Stimulated activated CD4-positive, alpha-beta T cell treated with anti-CD3 and anti-CD28 coated beads, Interleukin-2, amount 100 ng/mL, for 48 hours (primary cell): ENCODE results near the gene KDM5B.
A peak's percentile ranks its signal among the peaks of the same experiment; 100 is the strongest.
"Not testable (repeated sequence)": the region's sequence is repeated elsewhere in the genome, so short reads cannot be mapped to it uniquely, and the experiment has no call there.

Source experiments
- DNase-seq, 2 donors: peaks; one replicate each; pipeline ENCODE4 v3.0.0-alpha.2; 2020

The KDM5B gene

DNA sequence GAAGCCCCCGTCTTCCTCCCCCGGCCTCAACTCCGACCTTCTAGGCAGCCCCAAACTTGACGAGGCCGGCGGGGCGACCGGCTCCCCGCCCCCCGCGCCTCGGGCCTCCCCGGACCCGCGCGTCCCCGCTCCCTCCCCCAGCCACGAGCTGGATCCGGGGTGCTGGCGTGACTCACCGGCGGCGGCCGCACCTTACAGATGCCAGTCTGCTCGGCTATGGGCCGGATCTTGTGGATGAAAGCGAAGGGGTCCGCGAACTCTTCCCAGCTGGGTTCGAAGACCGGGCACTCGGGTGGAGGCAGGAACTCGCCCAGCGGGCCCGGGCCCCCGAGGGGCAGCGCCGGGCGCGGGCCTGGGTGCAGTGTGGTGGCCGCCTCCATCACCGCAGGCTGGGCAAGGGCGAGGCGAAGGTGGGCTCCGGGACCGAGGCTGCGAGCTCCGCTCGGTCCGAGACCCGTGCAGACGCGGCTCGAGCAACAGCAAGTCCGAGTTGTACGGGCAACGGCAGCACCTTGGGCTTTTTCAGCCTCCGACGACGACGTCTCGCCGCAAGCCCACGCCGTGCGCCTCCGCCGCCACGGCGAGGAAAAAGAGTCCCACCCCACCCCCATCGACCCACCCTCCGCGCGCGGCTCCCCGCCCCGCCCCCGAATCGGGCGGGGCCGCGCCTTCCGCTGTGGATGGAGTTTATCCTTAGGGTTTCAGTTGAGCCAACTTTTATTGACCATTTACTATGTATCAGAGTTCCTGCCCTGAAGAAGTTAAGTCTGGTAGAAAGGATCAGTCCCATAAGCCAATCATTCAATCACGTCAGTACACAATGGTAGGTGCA, at the start of gene KDM5B:
TSS of gene KDM5B (minus strand) at position 496 of the 832 bp plus-strand sequence. CDS start at position 380, 116 bp downstream.
- DNase-seq: peak; percentile 50 to 58

GRCh38 chr1:202857136-202857610, 49.0 kb upstream of the KDM5B start:
- DNase-seq: no peak

DNA sequence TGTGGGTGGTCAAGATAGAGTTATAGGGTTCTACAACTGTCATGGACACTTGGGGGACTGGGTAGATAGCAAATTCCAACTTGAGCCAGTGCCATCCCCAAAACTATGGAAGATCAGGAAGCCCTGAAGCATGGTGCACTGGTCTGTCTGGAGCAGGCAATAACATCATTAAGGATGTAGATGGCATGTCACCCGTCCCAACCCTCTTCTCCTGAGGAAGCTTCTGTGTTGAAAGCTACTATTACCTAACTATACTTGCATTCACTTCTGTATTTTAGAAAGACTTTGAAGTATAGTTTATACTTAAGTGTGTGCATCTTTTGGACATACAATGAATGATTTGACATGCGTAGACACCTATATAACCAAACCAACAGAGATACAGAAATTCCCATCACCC, 47.8 kb upstream of the KDM5B start:
- no peak for DNase-seq

- DNase-seq: no peak
Observed at GRCh38 chr1:202854787-202855186, 46.6 kb upstream of the KDM5B start.

DNA sequence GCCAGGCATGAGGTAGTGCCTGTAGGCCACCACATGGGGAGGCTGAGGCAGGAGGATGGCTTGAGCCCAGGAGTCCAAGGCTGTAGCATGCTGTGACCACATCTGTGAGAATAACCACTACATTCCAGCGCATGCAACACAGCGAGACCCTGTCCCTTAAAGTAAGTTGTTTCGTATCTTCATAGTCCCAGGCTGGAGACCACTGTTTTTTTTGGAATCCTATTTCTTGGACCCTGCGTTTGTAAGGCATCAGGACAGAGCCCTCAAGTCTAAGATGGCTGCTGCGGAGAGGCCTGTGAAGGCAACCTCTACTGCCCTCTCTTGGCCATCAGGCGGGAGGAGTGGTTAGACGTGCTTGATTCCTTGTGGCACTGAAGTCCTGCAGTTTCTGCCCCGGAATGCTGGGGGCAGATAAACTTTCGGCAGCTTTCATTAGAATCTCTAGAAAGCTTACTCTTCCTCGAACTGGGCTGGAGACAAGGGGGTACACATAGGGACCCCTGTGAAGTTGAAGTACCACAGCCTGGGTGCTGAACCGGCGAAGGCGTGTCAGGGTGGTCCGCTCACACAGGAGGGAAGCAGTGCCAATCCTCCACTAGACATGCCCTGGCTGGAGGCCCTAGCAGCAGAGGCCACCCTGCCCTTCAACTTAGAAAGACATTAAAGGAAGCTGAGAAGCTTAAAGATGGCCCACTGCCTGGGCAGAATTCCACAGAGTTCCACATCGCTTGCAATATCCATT, 44.1 kb upstream of the KDM5B start:
- DNase-seq: peak; percentile 21 to 36

GRCh38 chr1:202850593-202851362, 42.6 kb upstream of the KDM5B start:
- DNase-seq: no peak

DNA sequence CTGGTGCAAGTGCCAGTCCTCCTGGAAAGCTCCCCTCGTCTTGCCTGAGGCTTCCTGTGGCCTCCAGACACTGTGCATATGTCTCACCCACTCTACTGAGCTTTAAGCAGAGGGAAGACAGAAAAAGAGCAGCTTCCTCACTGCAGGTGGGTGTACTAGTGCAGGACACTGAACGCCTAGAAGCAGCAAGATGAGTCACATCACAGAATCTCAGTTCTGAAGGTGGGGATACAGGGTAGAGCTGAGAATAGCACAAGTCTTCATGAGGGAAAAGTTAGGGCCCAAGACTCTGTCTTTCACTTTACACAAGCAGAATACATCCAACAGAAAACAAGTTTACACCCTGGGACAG, 39.9 kb upstream of the KDM5B start:
- DNase-seq: no peak

DNA sequence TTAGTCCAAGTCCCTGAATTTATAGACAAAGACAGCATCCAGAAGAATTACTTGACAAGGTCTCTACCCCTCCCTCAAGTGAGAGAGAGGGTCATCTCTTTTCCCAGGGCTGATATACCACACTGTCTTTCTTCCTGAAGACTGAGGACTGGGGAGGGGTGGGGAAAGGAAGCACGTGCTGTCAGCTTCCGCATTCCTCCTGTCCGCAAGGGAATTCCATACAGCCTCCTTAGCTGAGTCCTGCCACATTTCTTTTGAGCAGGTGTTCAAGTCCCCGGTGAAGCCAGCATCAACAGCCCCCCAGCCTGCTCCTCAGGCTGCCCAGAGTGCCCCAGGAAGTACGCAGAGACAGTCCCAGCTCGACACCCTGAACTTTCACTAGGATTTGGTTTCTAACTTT, 36.7 kb upstream of the KDM5B start:
- DNase-seq: no peak

GRCh38 chr1:202844259-202844658, 36.0 kb upstream of the KDM5B start:
- no peak for DNase-seq

GRCh38 chr1:202843081-202843480, 34.9 kb upstream of the KDM5B start:
- DNase-seq: no peak

GRCh38 chr1:202837746-202838262, 29.6 kb upstream of the KDM5B start:
- no peak for DNase-seq

DNA sequence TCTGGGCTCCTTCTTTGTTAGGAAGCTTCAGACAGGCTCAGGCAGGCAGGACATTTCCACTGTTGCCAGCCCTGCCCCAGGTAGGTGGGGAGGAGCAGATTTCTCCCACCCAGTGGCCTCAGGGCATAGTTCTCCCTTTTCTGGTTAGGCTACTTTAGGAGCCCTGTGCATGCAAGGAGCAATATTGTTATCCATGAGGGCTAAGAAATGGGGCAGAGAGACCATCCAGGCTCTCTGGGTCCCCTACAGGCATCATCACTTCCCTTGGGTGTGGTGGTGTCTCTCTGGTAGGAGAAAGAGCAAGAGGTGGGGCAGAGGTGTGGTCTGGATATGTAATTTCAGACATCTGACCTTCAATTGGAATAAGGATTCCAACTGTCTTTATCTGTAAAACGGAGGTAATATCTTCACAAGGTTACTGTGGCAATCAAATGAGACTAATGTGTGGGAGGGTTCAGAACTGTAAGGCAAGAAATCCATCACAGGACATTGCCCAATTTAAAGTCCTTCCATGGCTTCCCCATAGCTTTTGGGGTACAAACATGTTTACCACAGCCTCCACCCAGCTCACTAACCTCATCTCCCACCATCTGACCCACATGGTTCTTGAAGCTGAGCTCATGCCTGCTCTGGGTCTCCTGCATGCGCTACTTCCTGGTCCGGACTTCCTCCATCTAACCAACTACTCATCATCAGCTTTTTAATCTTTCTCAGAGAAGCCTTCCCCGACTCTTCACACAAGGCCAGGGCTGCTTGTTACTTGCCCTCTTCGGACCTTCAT, 28.6 kb upstream of the KDM5B start:
- DNase-seq: no peak

DNA sequence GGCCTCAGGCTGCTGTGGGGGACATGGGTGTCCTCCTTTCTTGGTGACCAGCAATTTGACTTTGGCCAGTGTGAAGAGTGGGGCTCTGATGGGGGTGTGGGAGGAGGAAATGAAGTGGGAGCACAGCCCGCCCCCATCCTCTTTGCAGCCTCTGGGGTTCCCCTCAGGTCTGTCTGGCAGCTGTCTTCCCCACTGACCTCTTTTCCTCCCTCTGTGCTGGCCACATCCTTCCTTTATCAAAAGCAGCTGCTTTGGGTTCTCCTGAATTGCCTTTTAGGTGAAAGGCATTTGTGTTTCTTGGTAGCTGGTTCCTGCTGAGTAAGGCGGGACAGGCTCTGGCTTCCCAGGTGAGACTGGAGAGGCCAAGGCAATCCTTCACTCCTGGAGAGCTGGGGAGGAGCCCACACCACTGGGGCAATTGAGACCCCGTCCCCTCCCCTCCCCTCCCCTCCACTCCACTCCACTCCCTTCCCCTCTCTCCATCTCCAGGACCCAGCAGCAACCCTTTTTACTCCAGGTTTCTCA, 27.4 kb upstream of the KDM5B start:
- no peak for DNase-seq

GRCh38 chr1:202834771-202835547, 26.7 kb upstream of the KDM5B start:
- peak in 1 of 2 donors; percentile 26 for DNase-seq

- no peak for DNase-seq
Observed at GRCh38 chr1:202831906-202832305, 23.7 kb upstream of the KDM5B start.

- not testable (repeated sequence) for DNase-seq
Observed at GRCh38 chr1:202829223-202829622, 21.0 kb upstream of the KDM5B start.

- no peak for DNase-seq
Observed at GRCh38 chr1:202825748-202826147, 17.5 kb upstream of the KDM5B start.

GRCh38 chr1:202821467-202821866, 13.2 kb upstream of the KDM5B start:
- DNase-seq: no peak

GRCh38 chr1:202818819-202819218, 10.6 kb upstream of the KDM5B start:
- no peak for DNase-seq

DNA sequence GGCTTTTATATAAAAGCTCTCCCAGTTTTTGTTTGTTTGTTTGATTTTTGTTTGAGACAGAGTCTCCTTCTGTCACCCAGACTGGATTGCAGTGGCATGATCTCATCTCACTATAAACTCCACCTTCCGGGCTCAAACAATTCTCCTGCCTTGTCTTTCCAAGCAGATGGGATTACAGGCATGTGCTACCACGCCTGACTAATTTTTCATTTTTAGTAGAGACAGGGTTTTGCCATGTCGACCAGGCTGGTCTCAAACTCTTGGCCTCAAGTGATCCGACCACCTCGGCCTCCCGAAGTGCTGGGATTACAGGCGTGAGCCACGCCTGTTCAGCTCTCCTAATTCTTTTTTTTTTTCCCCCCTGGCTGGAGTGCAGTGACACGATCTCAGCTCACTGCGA, 6.9 kb upstream of the KDM5B start:
- no peak for DNase-seq
